ENCODE results near the gene ANKRD55. TPM values are rescaled to one million over a fixed set of nuclear protein-coding genes. Genes with fewer than 3 reads are reported as not detected.
"Not testable (repeated sequence)": the region's sequence is repeated elsewhere in the genome, so short reads cannot be mapped to it uniquely, and the experiment has no call there.

The ANKRD55 gene
- total RNA-seq, 4 donors from 2014 or later: not detected

DNA sequence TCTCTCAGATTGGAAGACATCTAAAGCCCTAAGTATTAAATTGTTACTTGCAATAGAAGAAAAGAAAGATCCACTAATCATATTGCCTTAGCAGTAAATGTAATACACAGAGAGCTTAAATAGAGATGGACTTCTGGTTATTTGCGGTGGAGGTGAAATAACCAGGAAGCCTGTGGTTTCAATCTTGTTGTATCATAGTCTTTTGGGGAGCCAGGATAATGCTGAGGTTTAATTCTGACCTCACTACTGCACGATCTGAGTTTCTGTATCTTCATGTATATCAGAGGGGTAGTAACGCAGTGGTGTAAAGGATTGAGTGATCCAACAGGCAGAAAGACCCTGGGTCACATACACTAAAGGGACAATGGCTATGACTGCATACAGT is 71.7 kb downstream of the ANKRD55 start:
- H3K4me3 ChIP-seq: no peak overlapping the region
- TF ChIP-seq, protein P1, sequence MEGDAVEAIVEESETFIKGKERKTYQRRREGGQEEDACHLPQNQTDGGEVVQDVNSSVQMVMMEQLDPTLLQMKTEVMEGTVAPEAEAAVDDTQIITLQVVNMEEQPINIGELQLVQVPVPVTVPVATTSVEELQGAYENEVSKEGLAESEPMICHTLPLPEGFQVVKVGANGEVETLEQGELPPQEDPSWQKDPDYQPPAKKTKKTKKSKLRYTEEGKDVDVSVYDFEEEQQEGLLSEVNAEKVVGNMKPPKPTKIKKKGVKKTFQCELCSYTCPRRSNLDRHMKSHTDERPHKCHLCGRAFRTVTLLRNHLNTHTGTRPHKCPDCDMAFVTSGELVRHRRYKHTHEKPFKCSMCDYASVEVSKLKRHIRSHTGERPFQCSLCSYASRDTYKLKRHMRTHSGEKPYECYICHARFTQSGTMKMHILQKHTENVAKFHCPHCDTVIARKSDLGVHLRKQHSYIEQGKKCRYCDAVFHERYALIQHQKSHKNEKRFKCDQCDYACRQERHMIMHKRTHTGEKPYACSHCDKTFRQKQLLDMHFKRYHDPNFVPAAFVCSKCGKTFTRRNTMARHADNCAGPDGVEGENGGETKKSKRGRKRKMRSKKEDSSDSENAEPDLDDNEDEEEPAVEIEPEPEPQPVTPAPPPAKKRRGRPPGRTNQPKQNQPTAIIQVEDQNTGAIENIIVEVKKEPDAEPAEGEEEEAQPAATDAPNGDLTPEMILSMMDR (IDR thresholded peaks at IDR 0.05): no peak
- TF ChIP-seq EP300 (IDR thresholded peaks at IDR 0.05) (no peak), POLR2A (IDR thresholded peaks at IDR 0.05) (no peak)
- peaks cover 0 to 26% (median 9%) of the 10 kb centered on the region in 4 donors for H3K4me1 ChIP-seq
- WGBS, 2 donors: 83 to 87% methylated on average over 3 of the region's 3 CpGs
- H3K27me3 ChIP-seq: no peaks in the 10 kb centered on the region
- no peaks in the 10 kb centered on the region for H3K9me3 ChIP-seq
- no peak overlapping the region for H3K27ac ChIP-seq
- H3K36me3 ChIP-seq: no peaks in the 10 kb centered on the region
- no peak for DNase-seq (ENCODE audit: low spot score in 2 of 2)

DNA sequence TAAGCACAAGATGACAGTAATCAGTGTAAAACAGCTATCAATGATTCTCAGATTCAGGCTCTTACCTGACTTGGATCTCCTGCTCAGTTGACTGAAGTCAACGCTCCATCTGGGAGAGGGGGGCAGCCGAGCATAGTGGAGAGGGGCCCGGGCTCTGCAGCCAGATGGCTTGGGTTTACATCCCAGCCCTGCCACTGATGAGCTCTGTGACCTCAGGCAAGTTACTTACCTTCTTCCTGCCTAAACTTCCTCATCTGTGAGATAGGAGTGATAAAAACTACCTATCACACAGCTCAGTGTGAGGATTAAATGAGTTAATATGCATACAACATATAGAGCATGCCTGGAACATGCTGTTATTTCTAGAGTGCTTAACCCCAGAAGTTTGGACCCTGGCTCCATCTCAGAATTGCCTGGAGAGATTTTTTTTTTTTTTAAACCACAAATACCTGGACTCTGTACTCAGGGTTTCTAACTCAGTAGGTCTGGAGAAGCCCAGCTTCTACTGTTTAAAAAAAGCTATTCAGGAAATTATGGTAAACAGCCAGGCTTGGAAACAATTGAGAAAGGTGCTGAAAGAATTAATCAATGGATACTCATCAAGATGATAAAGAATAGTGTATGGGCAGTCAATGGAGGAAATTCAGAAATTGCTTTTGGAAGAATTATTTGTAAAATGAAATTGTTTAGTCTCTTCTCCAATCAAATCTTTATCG is 72.2 kb downstream of the ANKRD55 start:
- H3K4me3 ChIP-seq: no peak overlapping the region
- TF ChIP-seq POLR2A (IDR thresholded peaks at IDR 0.05) (no peak), EP300 (IDR thresholded peaks at IDR 0.05) (no peak)
- TF ChIP-seq, protein P1 (IDR thresholded peaks at IDR 0.05): no peak
- no peak overlapping the region for H3K27ac ChIP-seq
- H3K4me1 ChIP-seq: peaks cover 0 to 26% (median 9%) of the 10 kb centered on the region in 4 donors
- no peaks in the 10 kb centered on the region for H3K9me3 ChIP-seq
- H3K27me3 ChIP-seq: no peaks in the 10 kb centered on the region
- H3K36me3 ChIP-seq: no peaks in the 10 kb centered on the region
- DNase-seq (ENCODE audit: low spot score in 2 of 2): no peak
- WGBS, 2 donors: 95 to 96% methylated on average over 4 of the region's 4 CpGs

DNA sequence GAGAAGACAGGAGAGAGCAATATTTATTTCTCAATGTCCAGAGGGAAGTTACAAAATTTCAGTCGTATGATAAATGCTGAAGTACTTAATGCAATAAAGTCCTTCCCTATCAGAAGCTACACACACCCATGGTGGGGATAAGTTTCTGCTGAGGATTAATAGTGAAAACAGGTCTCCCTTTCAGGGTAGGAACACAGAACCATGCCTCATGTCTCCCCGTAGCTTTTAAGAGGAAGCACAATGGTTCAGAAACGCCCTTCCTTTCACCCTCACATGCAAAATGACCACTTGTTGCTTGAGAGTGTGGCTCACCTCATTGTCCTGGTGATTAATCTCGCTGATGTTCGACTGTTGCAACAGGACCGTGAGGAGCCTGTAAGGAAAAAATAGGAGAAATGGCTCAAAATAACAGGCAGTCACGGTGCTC is 73.6 kb downstream of the ANKRD55 start:
- Histone ChIP-seq H3K4me3 (no peak overlapping the region), H3K27me3 (no peaks in the 10 kb centered on the region), H3K36me3 (no peaks in the 10 kb centered on the region), H3K27ac (peak overlapping the region in 1 of 4 donors; percentile 16), H3K9me3 (no peaks in the 10 kb centered on the region), H3K4me1 (peaks cover 0 to 25% (median 8%) of the 10 kb centered on the region in 4 donors)
- TF ChIP-seq, protein P1 (IDR thresholded peaks at IDR 0.05): no peak
- peak in 1 of 2 donors; percentile 69 for TF ChIP-seq EP300 (IDR thresholded peaks at IDR 0.05)
- no peak for DNase-seq (ENCODE audit: low spot score in 2 of 2)
- 72 to 75% methylated on average over 7 of the region's 7 CpGs for WGBS, 2 donors

DNA sequence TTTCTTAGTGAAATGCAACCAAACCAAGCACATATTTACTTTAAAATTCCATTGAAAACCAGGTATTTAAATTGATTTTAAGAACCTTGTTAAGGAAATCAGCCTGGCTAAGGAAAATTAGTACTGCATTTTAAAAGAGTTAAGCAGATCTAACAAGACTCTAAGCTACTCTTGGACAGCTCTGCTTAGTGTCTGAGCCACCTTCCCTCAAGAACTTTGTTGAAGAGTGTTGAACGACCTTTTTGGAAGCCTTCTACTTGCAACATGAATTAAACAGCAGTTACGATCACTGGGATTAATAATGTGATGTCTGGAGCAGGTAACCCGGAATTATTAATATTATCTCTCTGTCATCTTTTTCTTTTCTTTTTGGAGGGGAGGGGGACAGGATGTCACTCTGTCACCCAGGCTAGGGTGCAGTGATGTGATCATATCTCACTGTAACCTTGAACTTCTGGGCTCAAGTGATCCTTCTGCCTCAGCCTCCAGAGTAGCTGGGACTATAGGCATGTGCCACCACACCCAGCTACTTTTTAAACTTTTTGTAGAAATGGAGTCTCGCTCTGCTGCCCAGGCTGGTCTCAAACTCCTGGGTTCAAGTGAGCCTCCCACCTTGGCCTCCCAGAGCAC is 74.7 kb downstream of the ANKRD55 start:
- H3K4me3 ChIP-seq: no peak overlapping the region
- H3K4me1 ChIP-seq: peaks cover 0 to 14% (median 2%) of the 10 kb centered on the region in 4 donors
- no peak overlapping the region for H3K27ac ChIP-seq
- H3K27me3 ChIP-seq: no peaks in the 10 kb centered on the region
- no peak for DNase-seq (ENCODE audit: low spot score in 2 of 2)
- H3K36me3 ChIP-seq: no peaks in the 10 kb centered on the region
- no peaks in the 10 kb centered on the region for H3K9me3 ChIP-seq
- TF ChIP-seq POLR2A (IDR thresholded peaks at IDR 0.05) (no peak), EP300 (IDR thresholded peaks at IDR 0.05) (no peak)
- TF ChIP-seq, protein P1 (IDR thresholded peaks at IDR 0.05): no peak
- 95 to 96% methylated on average over 4 of the region's 4 CpGs for WGBS, 2 donors

DNA sequence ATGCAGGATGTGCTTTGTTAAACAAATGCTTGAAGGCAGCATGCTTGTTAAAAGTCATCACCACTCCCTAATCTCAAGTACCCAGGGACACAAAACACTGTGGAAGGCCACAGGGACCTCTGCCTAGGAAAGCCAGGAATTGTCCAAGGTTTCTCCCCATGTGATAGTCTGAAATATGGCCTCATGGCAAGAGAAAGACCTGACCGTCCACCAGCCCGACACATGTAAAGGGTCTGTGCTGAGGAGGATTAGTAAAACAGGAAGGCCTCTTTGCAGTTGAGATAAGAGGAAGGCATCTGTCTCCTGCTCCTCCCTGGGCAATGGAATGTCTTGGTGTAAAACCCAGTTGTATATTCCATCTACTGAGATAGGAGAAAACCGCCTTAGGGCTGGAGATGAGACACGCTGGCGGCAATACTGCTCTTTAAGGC is 75.9 kb downstream of the ANKRD55 start:
- WGBS, 2 donors: 88 to 96% methylated on average over 5 of the region's 5 CpGs
- not testable (repeated sequence) for H3K9me3 ChIP-seq; H3K36me3 ChIP-seq; H3K4me3 ChIP-seq; H3K27me3 ChIP-seq; DNase-seq (ENCODE audit: low spot score in 2 of 2); H3K27ac ChIP-seq
- peaks cover 0 to 18% (median 2%) of the 10 kb centered on the region in 4 donors for H3K4me1 ChIP-seq

DNA sequence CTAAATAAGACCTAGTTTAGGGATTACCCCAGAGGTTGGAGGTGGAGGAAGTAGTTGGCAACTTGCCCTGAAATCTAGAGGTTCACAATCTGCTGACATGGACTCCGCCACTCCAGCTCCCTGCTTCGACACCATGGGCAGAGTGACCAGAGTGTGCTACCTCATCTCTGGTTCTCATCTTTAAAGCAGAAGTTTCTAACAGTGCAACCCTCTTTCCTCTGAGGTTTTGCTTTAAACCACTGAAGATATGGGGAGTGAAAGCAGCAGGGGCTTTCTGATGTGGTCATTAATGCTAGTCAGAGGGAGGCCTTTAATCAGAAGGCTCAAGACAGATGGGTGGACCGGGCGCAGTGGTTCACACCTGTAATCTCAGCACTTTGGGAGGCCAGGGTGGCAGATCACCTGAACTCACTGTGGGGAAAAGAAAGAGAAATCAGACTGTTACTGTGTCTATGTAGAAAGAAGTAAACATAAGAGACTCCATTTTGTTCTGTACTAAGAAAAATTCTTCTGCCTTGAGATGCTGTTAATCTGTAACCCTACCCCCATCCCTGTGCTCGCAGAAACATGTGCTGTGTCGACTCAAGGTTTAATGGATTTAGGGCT is 76.4 kb downstream of the ANKRD55 start:
- peaks cover 0 to 17% (median 2%) of the 10 kb centered on the region in 4 donors for H3K4me1 ChIP-seq
- not testable (repeated sequence) for H3K27ac ChIP-seq; H3K36me3 ChIP-seq; DNase-seq (ENCODE audit: low spot score in 2 of 2); H3K27me3 ChIP-seq; H3K4me3 ChIP-seq; H3K9me3 ChIP-seq
- WGBS, 2 donors: 79 to 86% methylated on average over 6 of the region's 6 CpGs

Measured in tibial nerve (tissue), 4 donors.